Prostate gland (tissue), 2 donors: ENCODE measurements around the gene ASZ1.

Experiments
- CTCF ChIP-seq, 4 experiments: fragments of 200-600 bp in 2 of 4; fragments of 450-650 bp in 2 of 4; sonication (generic) in 2 of 4; IDR thresholded peaks; 1 replicate in 3 of 4; 2 replicates in 1 of 4; pipeline ENCODE4 v1.5.1; 2016 to 2019; ENCODE audit warnings: antibody characterized with exemption in 4 of 4, mild to moderate bottlenecking in 2 of 4, moderate library complexity in 2 of 4
- POLR2AphosphoS5 ChIP-seq: sonication (generic); formaldehyde crosslinking; IDR thresholded peaks from one replicate; pipeline ENCODE4 v1.6.1; 2017; ENCODE audit warnings: antibody characterized with exemption

DNA sequence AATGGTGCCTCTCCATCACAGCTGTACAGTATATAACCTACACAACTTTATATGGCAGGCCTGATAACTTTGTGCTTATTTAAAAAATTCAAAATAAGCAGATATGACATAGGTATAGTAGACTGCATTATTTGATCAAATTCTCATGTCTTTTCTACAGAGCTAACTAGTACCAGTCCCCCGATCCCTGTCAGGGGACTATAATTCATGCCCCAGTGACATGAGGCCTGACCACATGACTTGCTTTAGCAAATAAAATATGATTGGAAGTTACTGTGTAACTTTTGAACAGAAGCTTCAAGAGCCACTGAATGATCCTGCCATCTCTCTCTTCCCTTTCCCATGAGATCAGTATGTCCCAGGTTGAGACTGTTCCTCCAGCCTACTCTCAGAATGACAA lies 55.2 kb downstream of the ASZ1 start:
- TF ChIP-seq CTCF (IDR thresholded peaks at IDR 0.05) (no peak), POLR2AphosphoS5 (no peak)
